ENCODE data around the gene RTN4IP1.

DNA sequence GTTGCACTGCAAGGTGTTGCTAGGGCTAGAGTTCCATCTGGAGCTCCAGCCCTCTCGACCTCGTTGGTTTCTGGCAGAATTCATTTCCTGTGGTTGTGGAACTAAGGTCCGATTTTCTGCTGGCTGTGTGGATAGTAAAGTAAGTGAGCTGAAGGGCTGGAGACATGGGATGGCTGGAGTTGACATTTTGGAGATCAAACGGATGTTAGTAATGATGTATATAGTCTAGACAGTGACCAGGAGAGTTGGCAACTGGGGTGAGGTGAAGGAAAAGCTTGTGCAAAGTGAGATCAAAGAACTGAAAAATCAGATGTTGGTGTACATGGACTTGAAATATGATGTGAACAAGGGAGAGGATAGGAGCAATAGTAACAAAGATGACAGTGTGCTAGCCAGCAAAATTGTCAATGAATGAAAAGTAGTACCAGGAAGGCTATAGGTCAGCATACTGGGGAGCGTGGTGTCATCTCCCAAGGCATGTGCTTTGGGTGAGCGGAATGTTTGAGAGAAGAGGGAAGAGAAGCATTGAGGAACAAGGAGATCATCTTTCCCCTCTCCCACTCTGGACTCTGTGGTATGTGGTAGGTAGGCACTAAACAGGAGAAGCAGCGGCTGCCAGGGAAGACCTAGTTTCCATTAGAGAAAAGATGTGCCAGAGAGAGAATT is 7.9 kb upstream of the RTN4IP1 start:
- TF ChIP-seq, protein P1, sequence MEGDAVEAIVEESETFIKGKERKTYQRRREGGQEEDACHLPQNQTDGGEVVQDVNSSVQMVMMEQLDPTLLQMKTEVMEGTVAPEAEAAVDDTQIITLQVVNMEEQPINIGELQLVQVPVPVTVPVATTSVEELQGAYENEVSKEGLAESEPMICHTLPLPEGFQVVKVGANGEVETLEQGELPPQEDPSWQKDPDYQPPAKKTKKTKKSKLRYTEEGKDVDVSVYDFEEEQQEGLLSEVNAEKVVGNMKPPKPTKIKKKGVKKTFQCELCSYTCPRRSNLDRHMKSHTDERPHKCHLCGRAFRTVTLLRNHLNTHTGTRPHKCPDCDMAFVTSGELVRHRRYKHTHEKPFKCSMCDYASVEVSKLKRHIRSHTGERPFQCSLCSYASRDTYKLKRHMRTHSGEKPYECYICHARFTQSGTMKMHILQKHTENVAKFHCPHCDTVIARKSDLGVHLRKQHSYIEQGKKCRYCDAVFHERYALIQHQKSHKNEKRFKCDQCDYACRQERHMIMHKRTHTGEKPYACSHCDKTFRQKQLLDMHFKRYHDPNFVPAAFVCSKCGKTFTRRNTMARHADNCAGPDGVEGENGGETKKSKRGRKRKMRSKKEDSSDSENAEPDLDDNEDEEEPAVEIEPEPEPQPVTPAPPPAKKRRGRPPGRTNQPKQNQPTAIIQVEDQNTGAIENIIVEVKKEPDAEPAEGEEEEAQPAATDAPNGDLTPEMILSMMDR (IDR thresholded peaks at IDR 0.05; ENCODE audit: poor library complexity, severe bottlenecking): no peak
- no peak for TF ChIP-seq EP300 (conservative IDR thresholded peaks at IDR 0.05; ENCODE audit: poor library complexity, severe bottlenecking)
